Upper lobe of right lung (tissue), 1 donor: ENCODE measurements around the gene OR10AD1. TPM values are rescaled to one million over a fixed set of nuclear protein-coding genes. Genes with fewer than 3 reads are reported as not detected.

Experiments used
- ATAC-seq: fragments of 200-7000 bp; cut with Tn5 transposase; one replicate; pipeline ENCODE4 v1.9.1; 2020; ENCODE audit warnings: mild to moderate bottlenecking, moderate library complexity
- DNase-seq: peaks from one replicate; pipeline ENCODE4 v3.0.0-alpha.2; 2020
- H3K27ac ChIP-seq: fragments of 200-600 bp; one replicate; pipeline ENCODE4 v1.8.0; 2022
- H3K27me3 ChIP-seq: fragments of 200-600 bp; one replicate; pipeline ENCODE4 v1.8.0; 2022; ENCODE audit warnings: mild to moderate bottlenecking
- H3K36me3 ChIP-seq: fragments of 200-600 bp; one replicate; pipeline ENCODE4 v1.8.0; 2022
- H3K4me1 ChIP-seq: fragments of 200-600 bp; one replicate; pipeline ENCODE4 v1.8.0; 2022
- H3K4me3 ChIP-seq: fragments of 200-600 bp; one replicate; pipeline ENCODE4 v1.8.0; 2022; ENCODE audit warnings: mild to moderate bottlenecking
- H3K9me3 ChIP-seq: fragments of 200-600 bp; one replicate; pipeline ENCODE4 v1.8.0; 2022
- CTCF ChIP-seq: fragments of 200-600 bp; IDR thresholded peaks from one replicate; pipeline ENCODE4 v1.8.0; 2022; ENCODE audit warnings: antibody characterized with exemption
- intact Hi-C: fragments of 100-400 bp; cut with DNase I; formaldehyde crosslinking; loops from one replicate; pipeline ENCODE4 v1.11.0; 2022
- total RNA-seq: library from RNA; stranded (reverse); fragmentation: NEBNext Ultra II Directional; extraction: Animal tissue kit (Norgen Biotek cat#: 25700); gene quantifications from one replicate; pipeline ENCODE4 v1.2.1, GENCODE V29; 2021
- donor health status: DM: no; HTN: yes; CAD: no; lungs with severe emphysema.

The OR10AD1 gene
- total RNA-seq, 1 donor from 2014 or later = not detected

DNA sequence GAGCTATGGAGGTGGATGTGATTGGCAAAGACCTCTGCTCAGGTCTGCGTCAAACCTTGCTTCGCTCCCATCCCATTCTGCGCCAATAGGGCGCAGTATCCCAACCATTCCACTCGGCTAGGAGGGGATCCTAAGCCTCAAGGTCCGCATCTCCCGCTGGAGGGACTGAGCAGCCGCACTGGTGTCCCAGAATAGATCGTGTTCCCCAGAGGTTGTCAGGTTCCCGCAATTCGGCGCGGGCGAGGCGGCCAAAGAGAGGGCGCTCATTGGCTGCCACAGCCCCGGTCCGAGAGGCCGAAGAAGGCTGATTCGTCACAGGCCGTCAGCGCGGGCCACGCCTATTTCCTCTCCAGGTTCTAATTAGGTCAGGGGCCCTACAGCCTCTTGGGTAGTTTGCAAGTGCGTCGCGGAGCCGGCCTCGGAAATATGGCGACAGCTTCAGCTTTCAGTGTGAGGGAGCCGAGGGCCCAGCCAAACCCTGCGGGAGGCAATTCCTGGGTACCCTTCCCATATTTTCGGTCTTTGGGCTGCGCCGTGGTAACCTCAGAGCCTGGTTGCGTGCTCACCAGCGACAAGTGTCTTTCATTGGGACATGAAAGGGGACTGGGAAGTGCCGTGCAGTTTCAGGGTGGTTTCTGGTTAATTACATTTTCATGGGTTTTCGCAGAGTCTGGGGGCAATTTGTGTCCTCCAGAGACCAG, 5.0 kb downstream of the OR10AD1 start:
- ATAC-seq (peak; percentile 96), DNase-seq (peak; percentile 99)
- no peak for TF ChIP-seq CTCF
- H3K4me1 ChIP-seq = peaks cover 31% of the 10 kb centered on the region
- peak overlapping the region; percentile 80 for H3K4me3 ChIP-seq
- H3K27ac ChIP-seq = peak overlapping the region; percentile 100
- H3K36me3 ChIP-seq = no peaks in the 10 kb centered on the region
- no peaks in the 10 kb centered on the region for H3K9me3 ChIP-seq
- intact Hi-C loops = no loop called here
- H3K27me3 ChIP-seq = no peaks in the 10 kb centered on the region

GRCh38 chr12:48197549-48197970, 5.5 kb downstream of the OR10AD1 start:
- H3K4me3 ChIP-seq = peak overlapping the region; percentile 80
- peak; percentile 53 for TF ChIP-seq CTCF
- intact Hi-C loops = no loop called here
- H3K9me3 ChIP-seq = no peaks in the 10 kb centered on the region
- no peak for DNase-seq
- peak overlapping the region; percentile 100 for H3K27ac ChIP-seq
- H3K27me3 ChIP-seq = no peaks in the 10 kb centered on the region
- no peaks in the 10 kb centered on the region for H3K36me3 ChIP-seq
- H3K4me1 ChIP-seq = peaks cover 34% of the 10 kb centered on the region
- peak; percentile 49 for ATAC-seq

DNA sequence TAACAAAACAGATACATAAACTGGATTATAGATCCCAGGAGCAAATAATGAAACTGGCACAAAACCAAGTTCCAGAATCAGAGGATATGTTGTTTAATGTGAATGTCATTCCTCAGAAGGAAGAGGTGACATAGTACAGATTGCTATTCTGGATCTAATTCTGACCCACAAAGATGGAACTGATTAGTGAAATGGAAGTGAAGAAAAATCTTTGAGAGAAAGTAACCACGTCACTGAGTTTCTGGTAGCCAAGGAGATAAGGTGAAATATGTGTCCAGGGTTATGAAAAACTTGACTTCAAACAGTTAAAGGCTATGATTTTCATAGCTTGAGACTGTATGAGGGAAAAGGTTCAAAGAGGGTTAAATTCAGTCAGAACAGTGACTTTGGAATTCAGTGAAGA, 8.3 kb downstream of the OR10AD1 start:
- no peak for TF ChIP-seq CTCF
- Histone ChIP-seq H3K27me3 (no peaks in the 10 kb centered on the region), H3K4me1 (peaks cover 22% of the 10 kb centered on the region), H3K4me3 (no peak overlapping the region), H3K9me3 (no peaks in the 10 kb centered on the region), H3K36me3 (no peaks in the 10 kb centered on the region), H3K27ac (no peak overlapping the region)
- no peak for DNase-seq
- ATAC-seq = no peak
- intact Hi-C loops = no loop called here

DNA sequence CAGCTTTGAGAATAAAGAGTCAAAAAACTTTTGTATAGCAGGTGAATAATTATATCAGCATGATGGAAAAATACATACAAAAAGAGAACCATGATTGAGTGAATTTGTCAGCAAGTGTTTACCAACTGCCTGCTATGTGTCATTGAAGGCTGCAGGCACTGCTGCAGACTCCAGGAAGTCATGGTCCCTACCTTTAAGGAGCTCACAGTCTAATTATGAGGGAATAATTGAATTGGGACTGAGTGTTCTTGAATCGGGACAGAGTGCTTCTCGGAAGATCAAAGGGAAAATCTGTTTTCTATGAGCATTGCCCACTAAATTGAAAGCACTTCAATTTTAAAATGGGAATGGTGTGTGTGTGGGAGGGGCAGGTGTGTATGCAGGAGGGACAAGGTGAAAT, 9.5 kb downstream of the OR10AD1 start:
- no peaks in the 10 kb centered on the region for H3K27me3 ChIP-seq
- H3K4me1 ChIP-seq = peaks cover 11% of the 10 kb centered on the region
- DNase-seq (no peak), ATAC-seq (no peak)
- intact Hi-C loops = no loop called here
- TF ChIP-seq CTCF = no peak
- H3K9me3 ChIP-seq = no peaks in the 10 kb centered on the region
- H3K36me3 ChIP-seq = no peaks in the 10 kb centered on the region
- H3K27ac ChIP-seq = no peak overlapping the region
- H3K4me3 ChIP-seq = no peak overlapping the region

DNA sequence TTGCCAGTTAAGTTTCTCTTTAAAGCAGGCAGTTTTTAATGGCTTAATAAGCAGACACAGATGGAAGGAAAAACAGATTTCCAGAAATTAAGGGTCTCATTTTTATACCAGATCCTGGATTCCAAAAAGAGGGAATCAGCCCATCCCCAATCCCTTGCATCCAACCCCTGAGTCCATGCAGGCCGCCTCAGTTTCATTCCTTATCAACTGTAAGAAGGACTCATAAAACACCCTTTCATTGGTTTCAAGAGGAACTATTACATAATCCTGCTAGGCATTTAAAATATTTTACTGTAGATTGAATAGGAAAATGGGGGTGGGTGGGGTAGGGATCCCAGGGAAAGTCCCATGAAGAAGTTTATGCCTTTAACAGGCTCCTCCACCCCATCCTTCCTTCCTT, 10.2 kb downstream of the OR10AD1 start:
- Histone ChIP-seq H3K27me3 (no peaks in the 10 kb centered on the region), H3K27ac (no peak overlapping the region), H3K9me3 (no peaks in the 10 kb centered on the region), H3K4me3 (no peak overlapping the region), H3K4me1 (peaks cover 11% of the 10 kb centered on the region), H3K36me3 (no peaks in the 10 kb centered on the region)
- no peak for TF ChIP-seq CTCF
- DNase-seq = no peak
- no peak for ATAC-seq
- intact Hi-C loops = no loop called here

- Histone ChIP-seq H3K27ac (no peak overlapping the region), H3K4me1 (peaks cover 5% of the 10 kb centered on the region), H3K27me3 (no peaks in the 10 kb centered on the region), H3K4me3 (no peak overlapping the region), H3K9me3 (no peaks in the 10 kb centered on the region), H3K36me3 (no peaks in the 10 kb centered on the region)
- intact Hi-C loops = no loop called here
- no peak for TF ChIP-seq CTCF
- no peak for ATAC-seq
- DNase-seq = no peak
Measured at GRCh38 chr12:48191096-48191495, 12.0 kb downstream of the OR10AD1 start.
